ENCODE data around the gene ADGRF5. TPM values are rescaled to one million over a fixed set of nuclear protein-coding genes. Genes with fewer than 3 reads are reported as not detected.
A peak's percentile ranks its signal among the peaks of the same experiment; 100 is the strongest.

Gene ADGRF5
- total RNA-seq, 4 donors from 2014 or later = 17.0 to 37.8 (median 29.1) TPM

- WGBS = 55% methylated on average over 4 of the region's 4 CpGs
- Histone ChIP-seq H3K27me3 (no peaks in the 10 kb centered on the region), H3K36me3 (peaks cover 0 to 73% (median 0%) of the 10 kb centered on the region in 4 donors), H3K4me1 (no peaks in the 10 kb centered on the region), H3K4me3 (no peak overlapping the region), H3K27ac (replicated peaks in 1 of 4) (no peak overlapping the region), H3K9me3 (no peaks in the 10 kb centered on the region)
- DNase-seq (ENCODE audit: extremely low spot score) = no peak
- TF ChIP-seq, protein P1, sequence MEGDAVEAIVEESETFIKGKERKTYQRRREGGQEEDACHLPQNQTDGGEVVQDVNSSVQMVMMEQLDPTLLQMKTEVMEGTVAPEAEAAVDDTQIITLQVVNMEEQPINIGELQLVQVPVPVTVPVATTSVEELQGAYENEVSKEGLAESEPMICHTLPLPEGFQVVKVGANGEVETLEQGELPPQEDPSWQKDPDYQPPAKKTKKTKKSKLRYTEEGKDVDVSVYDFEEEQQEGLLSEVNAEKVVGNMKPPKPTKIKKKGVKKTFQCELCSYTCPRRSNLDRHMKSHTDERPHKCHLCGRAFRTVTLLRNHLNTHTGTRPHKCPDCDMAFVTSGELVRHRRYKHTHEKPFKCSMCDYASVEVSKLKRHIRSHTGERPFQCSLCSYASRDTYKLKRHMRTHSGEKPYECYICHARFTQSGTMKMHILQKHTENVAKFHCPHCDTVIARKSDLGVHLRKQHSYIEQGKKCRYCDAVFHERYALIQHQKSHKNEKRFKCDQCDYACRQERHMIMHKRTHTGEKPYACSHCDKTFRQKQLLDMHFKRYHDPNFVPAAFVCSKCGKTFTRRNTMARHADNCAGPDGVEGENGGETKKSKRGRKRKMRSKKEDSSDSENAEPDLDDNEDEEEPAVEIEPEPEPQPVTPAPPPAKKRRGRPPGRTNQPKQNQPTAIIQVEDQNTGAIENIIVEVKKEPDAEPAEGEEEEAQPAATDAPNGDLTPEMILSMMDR (IDR thresholded peaks at IDR 0.05) = no peak
- TF ChIP-seq POLR2AphosphoS5 (IDR thresholded peaks at IDR 0.05) = peak in 1 of 2 donors; percentile 20
- intact Hi-C loops (cut with DNase I) = no loop called here
These were observed 45.6 kb downstream of the ADGRF5 start for GRCh38 chr6:46876126-46876525.

DNA sequence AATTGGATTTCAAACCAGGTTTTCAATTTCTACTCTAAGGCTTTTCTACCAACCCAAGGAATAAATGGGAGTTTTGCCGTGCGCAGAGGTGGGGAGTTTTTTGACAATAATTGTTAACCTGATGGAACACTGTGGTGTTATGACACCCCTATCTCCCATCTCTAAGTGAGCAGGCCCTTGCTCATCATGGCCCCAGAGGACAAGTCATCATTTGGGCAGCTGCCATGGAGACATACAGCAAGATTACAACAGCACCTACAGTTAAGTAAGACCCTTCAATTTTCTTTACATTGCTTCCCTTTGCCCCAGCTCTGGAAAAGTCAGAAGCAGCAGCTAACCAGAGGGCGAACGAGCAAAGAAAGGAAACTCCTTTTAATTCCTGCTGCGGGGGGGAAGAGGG is 54.3 kb downstream of the ADGRF5 start:
- DNase-seq (ENCODE audit: extremely low spot score) = no peak
- WGBS = 76% methylated on average over 5 of the region's 5 CpGs
- TF ChIP-seq, protein P1 (IDR thresholded peaks at IDR 0.05) = no peak
- TF ChIP-seq POLR2A (IDR thresholded peaks at IDR 0.05; ENCODE audit: low read depth) (no peak), POLR2AphosphoS5 (IDR thresholded peaks at IDR 0.05) (no peak), EP300 (IDR thresholded peaks at IDR 0.05) (no peak)
- peaks cover 0 to 86% (median 0%) of the 10 kb centered on the region in 4 donors for H3K36me3 ChIP-seq
- no peak overlapping the region for H3K4me3 ChIP-seq
- H3K9me3 ChIP-seq = no peaks in the 10 kb centered on the region
- H3K4me1 ChIP-seq = no peaks in the 10 kb centered on the region
- intact Hi-C loops (cut with DNase I) = no loop called here
- no peak overlapping the region for H3K27ac ChIP-seq (replicated peaks in 1 of 4)
- H3K27me3 ChIP-seq = no peaks in the 10 kb centered on the region

DNA sequence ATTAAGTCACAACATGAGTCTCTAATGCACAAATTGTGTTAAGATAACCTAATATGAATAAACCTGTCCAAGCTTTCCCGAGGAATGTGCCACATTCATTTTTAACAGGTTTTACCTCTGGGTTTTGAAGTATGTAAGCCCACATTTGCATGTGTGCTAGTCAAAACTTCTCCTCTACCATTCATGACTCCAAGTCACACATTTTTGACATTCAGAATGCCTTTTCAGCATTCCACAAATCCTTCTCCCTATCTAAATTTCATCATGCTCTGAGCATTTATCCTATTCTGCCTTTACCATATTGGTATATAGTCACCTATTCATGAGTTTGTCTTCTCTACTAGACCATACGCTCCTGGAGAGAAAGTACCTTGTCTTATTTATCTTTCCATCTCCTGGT is 56.5 kb downstream of the ADGRF5 start:
- H3K4me1 ChIP-seq = no peaks in the 10 kb centered on the region
- H3K27ac ChIP-seq (replicated peaks in 1 of 4) = no peak overlapping the region
- H3K27me3 ChIP-seq = no peaks in the 10 kb centered on the region
- no peak overlapping the region for H3K4me3 ChIP-seq
- intact Hi-C loops (cut with DNase I) = no loop called here
- peaks cover 0 to 89% (median 0%) of the 10 kb centered on the region in 4 donors for H3K36me3 ChIP-seq
- TF ChIP-seq POLR2AphosphoS5 (IDR thresholded peaks at IDR 0.05) (no peak), EP300 (IDR thresholded peaks at IDR 0.05) (no peak)
- TF ChIP-seq, protein P1 (IDR thresholded peaks at IDR 0.05) = no peak
- 88% methylated on average over 2 of the region's 2 CpGs for WGBS
- DNase-seq (ENCODE audit: extremely low spot score) = no peak
- no peaks in the 10 kb centered on the region for H3K9me3 ChIP-seq

GRCh38 chr6:46863791-46864190 is 57.9 kb downstream of the ADGRF5 start:
- intact Hi-C loops (cut with DNase I) = no loop called here
- Histone ChIP-seq H3K9me3 (no peaks in the 10 kb centered on the region), H3K36me3 (peaks cover 0 to 78% (median 0%) of the 10 kb centered on the region in 4 donors), H3K4me3 (no peak overlapping the region), H3K27ac (replicated peaks in 1 of 4) (no peak overlapping the region), H3K4me1 (no peaks in the 10 kb centered on the region), H3K27me3 (no peaks in the 10 kb centered on the region)
- WGBS = 53% methylated on average over 3 of the region's 3 CpGs
- TF ChIP-seq EP300 (IDR thresholded peaks at IDR 0.05) (no peak), POLR2A (IDR thresholded peaks at IDR 0.05; ENCODE audit: low read depth) (no peak), POLR2AphosphoS5 (IDR thresholded peaks at IDR 0.05) (no peak)
- TF ChIP-seq, protein P1 (IDR thresholded peaks at IDR 0.05) = no peak
- no peak for DNase-seq (ENCODE audit: extremely low spot score)

- intact Hi-C loops (cut with DNase I) = no loop called here
- 63% methylated on average over 2 of the region's 2 CpGs for WGBS
- Histone ChIP-seq H3K27ac (replicated peaks in 1 of 4) (no peak overlapping the region), H3K4me1 (no peaks in the 10 kb centered on the region), H3K9me3 (no peaks in the 10 kb centered on the region), H3K4me3 (no peak overlapping the region), H3K36me3 (peaks cover 0 to 76% (median 0%) of the 10 kb centered on the region in 4 donors), H3K27me3 (no peaks in the 10 kb centered on the region)
- TF ChIP-seq POLR2A (IDR thresholded peaks at IDR 0.05; ENCODE audit: low read depth) = no peak
- no peak for TF ChIP-seq POLR2AphosphoS5 (IDR thresholded peaks at IDR 0.05)
- TF ChIP-seq, protein P1 (IDR thresholded peaks at IDR 0.05) = no peak
- TF ChIP-seq EP300 (IDR thresholded peaks at IDR 0.05) = no peak
- no peak for DNase-seq (ENCODE audit: extremely low spot score)
These were observed 59.4 kb downstream of the ADGRF5 start for GRCh38 chr6:46862381-46862780.
